HepG2 (cell line): ENCODE results near the gene RGS6. TPM values are rescaled to one million over a fixed set of nuclear protein-coding genes. Genes with fewer than 3 reads are reported as not detected.

ENCODE experiments used
- ATAC-seq: fragments of 200-7000 bp; cut with Tn5 transposase; 3 replicates; pipeline ENCODE4 v1.9.1; 2020; ENCODE audit warnings: mild to moderate bottlenecking, moderate library complexity
- BruUV-seq: library from RNA; stranded (reverse); fragments of 400-500 nt; replicated peaks from 2 replicates; lab custom pipeline; 2021; lab: Mats Ljungman, UMichigan
- CTCF ChIA-PET: fragments of 300-600 bp; formaldehyde crosslinking; extraction: SDS; loops from one replicate; lab custom pipeline; 2021; ENCODE audit warnings: low total read pairs, inconsistent platforms, low intra/inter-chr PET ratio; lab: Yijun Ruan, JAX
- POLR2A ChIA-PET: fragments of 350-600 bp; sonication (Branson Sonifier 250); formaldehyde crosslinking; loops from one replicate; lab custom pipeline; 2020; ENCODE audit warnings: antibody characterized with exemption, inconsistent platforms; lab: Yijun Ruan, JAX
- DNase-seq: peaks from one replicate; pipeline ENCODE4 v3.0.0-alpha.2; 2015; ENCODE audit warnings: low spot score
- FAIRE-seq: peaks from 3 replicates; lab custom pipeline; 2011; peaks lifted over from hg19 to GRCh38; lab: Jason Lieb, UNC
- H2AFZ ChIP-seq: one replicate; pipeline ENCODE4 v1.6.1; 2011; ENCODE audit warnings: low read length, inconsistent platforms
- H3K27ac ChIP-seq: fragments of 300-600 bp; 3 replicates; pipeline ENCODE4 v1.8.0; 2011; ENCODE audit warnings: mixed run types, mild to moderate bottlenecking, mixed read lengths, low read length, inconsistent platforms; ENCODE audit not compliant: insufficient read depth; ENCODE audit errors: extremely low read length
- H3K27me3 ChIP-seq, 2 experiments: fragments of 200-600 bp in 1 of 2; 2 replicates in 1 of 2; 3 replicates in 1 of 2; pipeline versions ENCODE4 v1.6.0 to v1.8.0; 2011; ENCODE audit warnings: low read length in 2 of 2, mild to moderate bottlenecking in 2 of 2, moderate library complexity in 2 of 2, inconsistent platforms in 1 of 2; ENCODE audit not compliant: insufficient read depth in 2 of 2, control insufficient read depth in 1 of 2
- H3K36me3 ChIP-seq, 2 experiments: fragments of 200-600 bp in 1 of 2; replicated peaks in 1 of 2; 2 replicates in 1 of 2; 3 replicates in 1 of 2; pipeline versions ENCODE4 v1.5.1 to v1.8.0; 2011; ENCODE audit warnings: low read length in 2 of 2, inconsistent platforms in 1 of 2; ENCODE audit not compliant: insufficient read depth in 2 of 2, control insufficient read depth in 1 of 2
- H3K4me1 ChIP-seq: 2 replicates; pipeline ENCODE4 v1.5.1; 2012; ENCODE audit warnings: low read length, inconsistent platforms; ENCODE audit not compliant: insufficient read depth
- H3K4me2 ChIP-seq: 2 replicates; pipeline ENCODE4 v1.6.0; 2011; ENCODE audit warnings: low read depth, low read length, inconsistent platforms
- H3K4me3 ChIP-seq, 3 experiments: fragments of 200-600 bp in 1 of 3; sonication (generic), shearing (Covaris generic) in 1 of 3; replicated peaks in 1 of 3; 2 replicates each; pipeline ENCODE4 v1.5.1; 2011 to 2016; ENCODE audit warnings: low read length in 3 of 3, inconsistent platforms in 2 of 3, low read depth in 2 of 3, mild to moderate bottlenecking in 2 of 3, control low read depth in 1 of 3, mixed read lengths in 1 of 3; ENCODE audit not compliant: insufficient read depth in 1 of 3
- H3K79me2 ChIP-seq: one replicate; pipeline ENCODE4 v1.6.1; 2011; ENCODE audit warnings: low read length, inconsistent platforms; ENCODE audit not compliant: insufficient read depth
- H3K9ac ChIP-seq: 2 replicates; pipeline ENCODE4 v1.6.0; 2011; ENCODE audit warnings: mild to moderate bottlenecking, low read depth, low read length, inconsistent platforms; ENCODE audit not compliant: insufficient read depth
- H3K9me3 ChIP-seq: 2 replicates; pipeline ENCODE4 v1.5.1; 2012; ENCODE audit warnings: mild to moderate bottlenecking, low read length
- H4K20me1 ChIP-seq: 2 replicates; pipeline ENCODE4 v1.6.0; 2011; ENCODE audit warnings: inconsistent platforms, mild to moderate bottlenecking, low read length, moderate library complexity; ENCODE audit not compliant: insufficient read depth
- GABPA ChIP-seq, 2 experiments: IDR thresholded peaks; 2 replicates each; pipeline ENCODE4 v1.6.1; 2011 to 2016; ENCODE audit warnings: low read depth in 2 of 2, low read length in 1 of 2, missing biosample characterization in 1 of 2, missing genetic modification characterization in 1 of 2
- RAD51 ChIP-seq: fragments of 450-650 bp; IDR thresholded peaks from 2 replicates; pipeline ENCODE4 v1.6.1; 2016; ENCODE audit warnings: borderline replicate concordance
- SATB2 ChIP-seq: sonication (generic); formaldehyde crosslinking; IDR thresholded peaks from 2 replicates; pipeline ENCODE4 v1.5.0; 2020; ENCODE audit warnings: missing genetic modification reagents
- ZMYM3 ChIP-seq: sonication (generic); formaldehyde crosslinking; IDR thresholded peaks from 2 replicates; pipeline ENCODE4 v1.5.1; 2020; ENCODE audit warnings: mild to moderate bottlenecking, missing genetic modification reagents
- ZNF24 ChIP-seq: fragments of 450-650 bp; IDR thresholded peaks from 2 replicates; pipeline ENCODE4 v1.6.1; 2017; ENCODE audit warnings: antibody characterized with exemption, mild to moderate bottlenecking
- ZNF335 ChIP-seq: sonication (generic); formaldehyde crosslinking; IDR thresholded peaks from 2 replicates; pipeline ENCODE4 v1.4.0; 2020; ENCODE audit warnings: missing genetic modification reagents
- ZNF589 ChIP-seq: sonication (generic); formaldehyde crosslinking; conservative IDR thresholded peaks from 2 replicates; pipeline ENCODE4 v1.8.0; 2022; ENCODE audit warnings: mild to moderate bottlenecking, moderate library complexity, missing genetic modification reagents
- WGBS: methylation state at CpG from one replicate; pipeline ENCODE4 v1.1.6; 2017; ENCODE audit warnings: low lambda C conversion rate; 5-methylcytosine and 5-hydroxymethylcytosine counted together
- in situ Hi-C: cut with HindIII; loops from 2 replicates; pipeline ENCODE4 v1.10.0; 2017; ENCODE audit warnings: low pct_unique_long_range_greater_than_20kb; ENCODE audit not compliant: extremely low pct_ligation_motif_present
- intact Hi-C: fragments of 100-400 bp; cut with micrococcal nuclease; formaldehyde crosslinking; loops from one replicate; pipeline ENCODE4 v1.10.0; 2022; ENCODE audit not compliant: unreplicated experiment
- polyA plus RNA-seq, 8 experiments: library from polyadenylated mRNA; depleted of rRNA in 3 of 8; stranded (reverse) in 7 of 8; unstranded in 1 of 8; fragments of >200 nt; fragmentation: Illumina TruSeq in 4 of 8; extraction: Trizol in 4 of 8; gene quantifications; 2 replicates each; pipeline versions ENCODE4 v1.2.1 to v1.2.3, GENCODE V29; 2011 to 2016; ENCODE audit warnings: low read depth in 4 of 8, missing spikeins in 1 of 8, mixed read lengths in 1 of 8; ENCODE audit not compliant: insufficient read depth in 1 of 8
- total RNA-seq, 5 experiments: library from RNA; depleted of rRNA; stranded (reverse); fragments of >200 nt; fragmentation: Illumina TruSeq; extraction: Trizol; gene quantifications; 2 replicates each; pipeline ENCODE4 v1.2.3, GENCODE V29; 2016; ENCODE audit warnings: low read depth in 1 of 5
- TF ChIP-seq, protein P1 (sequence below): sonication (generic); formaldehyde crosslinking; IDR thresholded peaks from 2 replicates; pipeline ENCODE4 v1.4.0; 2020; ENCODE audit warnings: missing genetic modification reagents
- TF ChIP-seq, protein P2 (sequence below): sonication (generic); formaldehyde crosslinking; IDR thresholded peaks from 2 replicates; pipeline ENCODE4 v1.4.0; 2020; ENCODE audit warnings: mild to moderate bottlenecking, missing genetic modification reagents, borderline replicate concordance
- TF ChIP-seq, protein P3 (sequence below): sonication (generic); formaldehyde crosslinking; IDR thresholded peaks from 2 replicates; pipeline ENCODE4 v1.4.0; 2020; ENCODE audit warnings: mild to moderate bottlenecking, missing genetic modification reagents
- TF ChIP-seq, protein P4 (sequence below): sonication (generic); formaldehyde crosslinking; IDR thresholded peaks from 2 replicates; pipeline ENCODE4 v1.4.0; 2020; ENCODE audit warnings: missing genetic modification reagents, borderline replicate concordance

RGS6 gene
- total and polyA plus RNA-seq, 2 of the 13 experiments (the other 11 are each of a cell fraction or from before 2014, with no cell fraction given) = not detected

DNA sequence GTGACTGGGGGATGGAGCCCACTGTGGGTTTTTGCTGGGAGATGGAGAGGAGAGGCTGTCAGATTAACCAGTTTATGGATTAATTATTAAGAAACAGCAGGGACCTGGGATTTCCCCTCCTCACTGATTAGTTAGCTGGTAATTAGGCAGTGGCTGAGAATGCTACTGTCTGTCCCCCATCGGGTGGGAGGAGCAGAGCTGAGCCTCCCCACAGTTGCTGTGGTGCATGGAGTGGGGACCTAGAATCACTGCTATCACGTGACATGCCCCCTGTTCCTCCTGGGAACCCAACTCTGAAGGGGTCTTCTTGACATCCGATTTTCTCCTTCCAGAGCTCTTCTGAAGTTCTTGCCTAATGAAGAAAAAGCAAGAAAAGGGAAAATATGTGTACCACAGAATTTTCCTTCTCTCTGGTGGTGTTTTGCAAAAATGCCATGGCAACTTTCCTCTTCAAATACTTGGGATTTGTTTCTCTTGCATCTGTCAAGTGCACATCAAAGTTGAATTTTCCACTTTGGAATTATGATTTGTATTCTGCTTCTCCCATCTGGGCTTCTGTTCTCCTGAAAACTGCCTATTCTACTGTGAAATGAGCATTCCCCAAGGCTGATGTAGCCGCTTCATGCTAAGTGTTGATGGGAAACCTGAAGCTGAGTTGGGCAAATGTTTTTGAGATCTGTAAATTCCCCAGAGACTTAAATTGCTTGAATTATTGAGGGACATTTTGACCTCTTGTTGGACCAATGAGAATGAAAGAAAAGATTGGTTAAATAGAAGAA is 264.2 kb downstream of the RGS6 start:
- WGBS = 10% methylated on average over 4 of the region's 4 CpGs
- ChIA-PET POLR2A (no interaction called here), CTCF (no interaction called here)
- in situ Hi-C loops = no loop called here
- Histone ChIP-seq H3K36me3 (no peaks in the 10 kb centered on the region), H3K4me3 (no peak overlapping the region), H3K27me3 (no peaks in the 10 kb centered on the region; a peak in 1 of 5 replicates), H3K9ac (no peak overlapping the region), H3K4me2 (no peak overlapping the region), H3K79me2 (no peaks in the 10 kb centered on the region), H4K20me1 (no peaks in the 10 kb centered on the region), H3K27ac (no peak overlapping the region), H3K9me3 (0 out of 2 replicates have a peak, but pooled peaks cover 5% of the 10 kb centered on the region), H2AFZ (no peak overlapping the region), H3K4me1 (no peaks in the 10 kb centered on the region)
- BruUV-seq = no TSS peak
- ATAC-seq = no peak
- intact Hi-C loops = no loop called here
- no peak for FAIRE-seq
- DNase-seq = no peak
- no peak for TF ChIP-seq GABPA (IDR thresholded peaks at IDR 0.05; ENCODE audit: low read depth, low read length)
- TF ChIP-seq GABPA (CRISPR knock-in tag; IDR thresholded peaks at IDR 0.05; ENCODE audit: low read depth) = no peak
- TF ChIP-seq, protein P1, sequence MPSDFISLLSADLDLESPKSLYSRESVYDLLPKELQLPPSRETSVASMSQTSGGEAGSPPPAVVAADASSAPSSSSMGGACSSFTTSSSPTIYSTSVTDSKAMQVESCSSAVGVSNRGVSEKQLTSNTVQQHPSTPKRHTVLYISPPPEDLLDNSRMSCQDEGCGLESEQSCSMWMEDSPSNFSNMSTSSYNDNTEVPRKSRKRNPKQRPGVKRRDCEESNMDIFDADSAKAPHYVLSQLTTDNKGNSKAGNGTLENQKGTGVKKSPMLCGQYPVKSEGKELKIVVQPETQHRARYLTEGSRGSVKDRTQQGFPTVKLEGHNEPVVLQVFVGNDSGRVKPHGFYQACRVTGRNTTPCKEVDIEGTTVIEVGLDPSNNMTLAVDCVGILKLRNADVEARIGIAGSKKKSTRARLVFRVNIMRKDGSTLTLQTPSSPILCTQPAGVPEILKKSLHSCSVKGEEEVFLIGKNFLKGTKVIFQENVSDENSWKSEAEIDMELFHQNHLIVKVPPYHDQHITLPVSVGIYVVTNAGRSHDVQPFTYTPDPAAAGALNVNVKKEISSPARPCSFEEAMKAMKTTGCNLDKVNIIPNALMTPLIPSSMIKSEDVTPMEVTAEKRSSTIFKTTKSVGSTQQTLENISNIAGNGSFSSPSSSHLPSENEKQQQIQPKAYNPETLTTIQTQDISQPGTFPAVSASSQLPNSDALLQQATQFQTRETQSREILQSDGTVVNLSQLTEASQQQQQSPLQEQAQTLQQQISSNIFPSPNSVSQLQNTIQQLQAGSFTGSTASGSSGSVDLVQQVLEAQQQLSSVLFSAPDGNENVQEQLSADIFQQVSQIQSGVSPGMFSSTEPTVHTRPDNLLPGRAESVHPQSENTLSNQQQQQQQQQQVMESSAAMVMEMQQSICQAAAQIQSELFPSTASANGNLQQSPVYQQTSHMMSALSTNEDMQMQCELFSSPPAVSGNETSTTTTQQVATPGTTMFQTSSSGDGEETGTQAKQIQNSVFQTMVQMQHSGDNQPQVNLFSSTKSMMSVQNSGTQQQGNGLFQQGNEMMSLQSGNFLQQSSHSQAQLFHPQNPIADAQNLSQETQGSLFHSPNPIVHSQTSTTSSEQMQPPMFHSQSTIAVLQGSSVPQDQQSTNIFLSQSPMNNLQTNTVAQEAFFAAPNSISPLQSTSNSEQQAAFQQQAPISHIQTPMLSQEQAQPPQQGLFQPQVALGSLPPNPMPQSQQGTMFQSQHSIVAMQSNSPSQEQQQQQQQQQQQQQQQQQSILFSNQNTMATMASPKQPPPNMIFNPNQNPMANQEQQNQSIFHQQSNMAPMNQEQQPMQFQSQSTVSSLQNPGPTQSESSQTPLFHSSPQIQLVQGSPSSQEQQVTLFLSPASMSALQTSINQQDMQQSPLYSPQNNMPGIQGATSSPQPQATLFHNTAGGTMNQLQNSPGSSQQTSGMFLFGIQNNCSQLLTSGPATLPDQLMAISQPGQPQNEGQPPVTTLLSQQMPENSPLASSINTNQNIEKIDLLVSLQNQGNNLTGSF (CRISPR knock-in tag) = no peak
- TF ChIP-seq, protein P2, sequence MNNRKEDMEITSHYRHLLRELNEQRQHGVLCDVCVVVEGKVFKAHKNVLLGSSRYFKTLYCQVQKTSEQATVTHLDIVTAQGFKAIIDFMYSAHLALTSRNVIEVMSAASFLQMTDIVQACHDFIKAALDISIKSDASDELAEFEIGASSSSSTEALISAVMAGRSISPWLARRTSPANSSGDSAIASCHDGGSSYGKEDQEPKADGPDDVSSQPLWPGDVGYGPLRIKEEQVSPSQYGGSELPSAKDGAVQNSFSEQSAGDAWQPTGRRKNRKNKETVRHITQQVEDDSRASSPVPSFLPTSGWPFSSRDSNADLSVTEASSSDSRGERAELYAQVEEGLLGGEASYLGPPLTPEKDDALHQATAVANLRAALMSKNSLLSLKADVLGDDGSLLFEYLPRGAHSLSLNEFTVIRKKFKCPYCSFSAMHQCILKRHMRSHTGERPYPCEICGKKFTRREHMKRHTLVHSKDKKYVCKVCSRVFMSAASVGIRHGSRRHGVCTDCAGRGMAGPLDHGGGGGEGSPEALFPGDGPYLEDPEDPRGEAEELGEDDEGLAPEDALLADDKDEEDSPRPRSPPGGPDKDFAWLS = no peak
- TF ChIP-seq, protein P3, sequence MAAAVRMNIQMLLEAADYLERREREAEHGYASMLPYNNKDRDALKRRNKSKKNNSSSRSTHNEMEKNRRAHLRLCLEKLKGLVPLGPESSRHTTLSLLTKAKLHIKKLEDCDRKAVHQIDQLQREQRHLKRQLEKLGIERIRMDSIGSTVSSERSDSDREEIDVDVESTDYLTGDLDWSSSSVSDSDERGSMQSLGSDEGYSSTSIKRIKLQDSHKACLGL (CRISPR knock-in tag) = no peak
- TF ChIP-seq ZNF589 (CRISPR knock-in tag) = no peak
- TF ChIP-seq, protein P4, sequence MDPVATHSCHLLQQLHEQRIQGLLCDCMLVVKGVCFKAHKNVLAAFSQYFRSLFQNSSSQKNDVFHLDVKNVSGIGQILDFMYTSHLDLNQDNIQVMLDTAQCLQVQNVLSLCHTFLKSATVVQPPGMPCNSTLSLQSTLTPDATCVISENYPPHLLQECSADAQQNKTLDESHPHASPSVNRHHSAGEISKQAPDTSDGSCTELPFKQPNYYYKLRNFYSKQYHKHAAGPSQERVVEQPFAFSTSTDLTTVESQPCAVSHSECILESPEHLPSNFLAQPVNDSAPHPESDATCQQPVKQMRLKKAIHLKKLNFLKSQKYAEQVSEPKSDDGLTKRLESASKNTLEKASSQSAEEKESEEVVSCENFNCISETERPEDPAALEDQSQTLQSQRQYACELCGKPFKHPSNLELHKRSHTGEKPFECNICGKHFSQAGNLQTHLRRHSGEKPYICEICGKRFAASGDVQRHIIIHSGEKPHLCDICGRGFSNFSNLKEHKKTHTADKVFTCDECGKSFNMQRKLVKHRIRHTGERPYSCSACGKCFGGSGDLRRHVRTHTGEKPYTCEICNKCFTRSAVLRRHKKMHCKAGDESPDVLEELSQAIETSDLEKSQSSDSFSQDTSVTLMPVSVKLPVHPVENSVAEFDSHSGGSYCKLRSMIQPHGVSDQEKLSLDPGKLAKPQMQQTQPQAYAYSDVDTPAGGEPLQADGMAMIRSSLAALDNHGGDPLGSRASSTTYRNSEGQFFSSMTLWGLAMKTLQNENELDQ = no peak
- no peak for TF ChIP-seq ZMYM3
- no peak for TF ChIP-seq SATB2
- peak; percentile 70; the same call in 1 of the 2 replicates for TF ChIP-seq RAD51
- no peak for TF ChIP-seq ZNF335 (CRISPR knock-in tag)
- TF ChIP-seq ZNF24 = no peak
